Mucosa of descending colon (tissue), 3 donors: ENCODE results near the gene HMGCR. TPM values are rescaled to one million over a fixed set of nuclear protein-coding genes. Genes with fewer than 3 reads are reported as not detected.
A peak's percentile ranks its signal among the peaks of the same experiment; 100 is the strongest.

Experiments
- ATAC-seq: fragments of 200-7000 bp; cut with Tn5 transposase; one replicate; pipeline ENCODE4 v1.9.1; 2020; ENCODE audit warnings: mild to moderate bottlenecking, moderate library complexity
- DNase-seq, 3 donors: peaks; one replicate each; pipeline ENCODE4 v3.0.0-alpha.2; 2020
- H3K36me3 ChIP-seq: fragments of 200-600 bp; one replicate; pipeline ENCODE4 v1.8.0; 2021; ENCODE audit warnings: low read depth, mild to moderate bottlenecking
- H3K4me1 ChIP-seq: fragments of 200-600 bp; one replicate; pipeline ENCODE4 v1.8.0; 2021; ENCODE audit warnings: low read depth, mild to moderate bottlenecking
- H3K4me3 ChIP-seq: fragments of 200-600 bp; one replicate; pipeline ENCODE4 v1.8.0; 2021; ENCODE audit warnings: mild to moderate bottlenecking
- H3K9me3 ChIP-seq: fragments of 200-600 bp; one replicate; pipeline ENCODE4 v1.8.0; 2021; ENCODE audit warnings: mild to moderate bottlenecking
- intact Hi-C, 2 donors: fragments of 100-400 bp; cut with DNase I in 1 of 2; cut with micrococcal nuclease in 1 of 2; formaldehyde crosslinking; loops; one replicate each; pipeline versions ENCODE4 v1.11.0 to v1.11.1; 2022; cut with DNase I, micrococcal nuclease
- total RNA-seq, 3 donors: library from RNA; stranded (reverse); fragmentation: NEBNext Ultra II Directional in 2 of 3; extraction: Animal tissue kit (Norgen Biotek cat#: 25700) in 2 of 3; gene quantifications; one replicate each; pipeline versions ENCODE4 v1.2.1 to v1.2.4, GENCODE V29; 2021 to 2023
- TF ChIP-seq, protein P1 (sequence below): fragments of 200-600 bp; IDR thresholded peaks from one replicate; pipeline ENCODE4 v1.8.0; 2022; ENCODE audit warnings: antibody characterized with exemption, mild to moderate bottlenecking
- donor health status: DM: no; HTN: no; CAD: no; lungs with moderate emphysema.
- donor health status: DM: no; HTN: no; CAD: no.
- donor health status: DM: no; HTN: yes; CAD: no.

Gene HMGCR
- total RNA-seq, 3 donors from 2014 or later = 91.4 to 184 (median 149) TPM

DNA sequence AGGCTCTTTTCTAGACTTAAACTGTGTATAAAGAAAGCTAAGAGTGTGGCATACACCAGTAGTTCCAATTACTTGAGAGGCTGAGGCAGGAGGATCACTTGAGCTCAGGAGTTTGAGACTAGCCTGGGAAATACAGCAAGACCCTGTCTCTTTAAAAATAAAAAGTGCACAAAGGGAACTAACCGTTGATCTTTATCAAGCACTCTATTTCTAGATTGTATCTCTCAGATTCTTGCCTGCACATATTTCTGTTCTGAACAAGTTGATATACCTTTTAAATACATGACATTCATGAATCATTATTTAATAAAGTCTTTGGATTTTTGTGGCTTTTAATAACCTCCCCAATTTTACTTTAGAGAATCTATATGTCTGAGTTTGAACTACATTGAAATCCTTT, 47.2 kb downstream of the HMGCR start:
- ATAC-seq = no peak
- no peaks in the 10 kb centered on the region for H3K36me3 ChIP-seq

DNA sequence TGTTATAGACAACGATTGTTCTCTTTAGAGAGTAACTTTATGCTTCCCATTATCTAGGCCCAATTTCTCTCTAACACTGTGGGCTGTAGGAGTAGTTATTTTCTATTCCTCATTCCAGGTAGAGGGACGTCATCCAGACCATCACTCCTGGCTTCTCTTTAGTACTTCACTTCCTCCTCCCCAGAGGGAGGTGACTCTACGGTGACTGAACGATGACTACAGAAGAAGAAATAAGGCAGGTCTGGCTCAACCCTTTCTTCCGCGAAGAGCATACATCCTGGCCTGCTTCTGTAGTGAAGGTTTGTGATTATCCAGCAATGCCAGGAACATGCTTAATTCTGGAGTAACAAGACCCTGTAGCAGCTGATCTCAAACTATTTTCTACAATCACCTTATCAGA, 50.8 kb downstream of the HMGCR start:
- no peaks in the 10 kb centered on the region for H3K36me3 ChIP-seq
- TF ChIP-seq, protein P1, sequence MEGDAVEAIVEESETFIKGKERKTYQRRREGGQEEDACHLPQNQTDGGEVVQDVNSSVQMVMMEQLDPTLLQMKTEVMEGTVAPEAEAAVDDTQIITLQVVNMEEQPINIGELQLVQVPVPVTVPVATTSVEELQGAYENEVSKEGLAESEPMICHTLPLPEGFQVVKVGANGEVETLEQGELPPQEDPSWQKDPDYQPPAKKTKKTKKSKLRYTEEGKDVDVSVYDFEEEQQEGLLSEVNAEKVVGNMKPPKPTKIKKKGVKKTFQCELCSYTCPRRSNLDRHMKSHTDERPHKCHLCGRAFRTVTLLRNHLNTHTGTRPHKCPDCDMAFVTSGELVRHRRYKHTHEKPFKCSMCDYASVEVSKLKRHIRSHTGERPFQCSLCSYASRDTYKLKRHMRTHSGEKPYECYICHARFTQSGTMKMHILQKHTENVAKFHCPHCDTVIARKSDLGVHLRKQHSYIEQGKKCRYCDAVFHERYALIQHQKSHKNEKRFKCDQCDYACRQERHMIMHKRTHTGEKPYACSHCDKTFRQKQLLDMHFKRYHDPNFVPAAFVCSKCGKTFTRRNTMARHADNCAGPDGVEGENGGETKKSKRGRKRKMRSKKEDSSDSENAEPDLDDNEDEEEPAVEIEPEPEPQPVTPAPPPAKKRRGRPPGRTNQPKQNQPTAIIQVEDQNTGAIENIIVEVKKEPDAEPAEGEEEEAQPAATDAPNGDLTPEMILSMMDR = no peak
- H3K9me3 ChIP-seq = no peaks in the 10 kb centered on the region
- H3K4me3 ChIP-seq = no peak overlapping the region
- no peaks in the 10 kb centered on the region for H3K4me1 ChIP-seq
- intact Hi-C loops = no loop called here
- ATAC-seq (no peak), DNase-seq (no peak)

More for the DNA sequence above, 47.2 kb downstream of the HMGCR start:
- H3K4me3 ChIP-seq = no peak overlapping the region
- no peaks in the 10 kb centered on the region for H3K9me3 ChIP-seq
- TF ChIP-seq, protein P1 = no peak
- intact Hi-C loops = no loop called here
- no peaks in the 10 kb centered on the region for H3K4me1 ChIP-seq
- no peak for DNase-seq

DNA sequence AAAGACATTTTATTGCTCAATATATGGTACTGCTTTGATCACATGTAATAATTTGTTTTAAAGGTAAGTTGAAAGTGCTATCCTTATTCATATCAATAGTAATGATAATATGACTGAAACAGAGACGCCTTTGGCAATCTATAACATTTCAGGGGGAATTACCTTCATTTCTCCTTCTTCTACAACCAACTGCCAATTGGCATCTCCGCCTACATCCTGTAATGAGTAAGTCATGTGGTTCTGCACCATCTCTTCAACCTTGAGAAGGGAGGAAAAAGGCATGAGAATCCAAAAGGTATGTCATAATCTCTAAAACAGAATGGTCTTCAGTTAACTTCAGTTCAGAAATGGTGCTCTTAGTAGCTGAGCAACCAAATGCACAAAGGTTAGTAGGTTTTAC, 52.4 kb downstream of the HMGCR start:
- ATAC-seq (no peak), DNase-seq (no peak)
- TF ChIP-seq, protein P1 = no peak
- no peak overlapping the region for H3K4me3 ChIP-seq
- no peaks in the 10 kb centered on the region for H3K9me3 ChIP-seq
- no peaks in the 10 kb centered on the region for H3K36me3 ChIP-seq
- intact Hi-C loops = no loop called here
- no peaks in the 10 kb centered on the region for H3K4me1 ChIP-seq

DNA sequence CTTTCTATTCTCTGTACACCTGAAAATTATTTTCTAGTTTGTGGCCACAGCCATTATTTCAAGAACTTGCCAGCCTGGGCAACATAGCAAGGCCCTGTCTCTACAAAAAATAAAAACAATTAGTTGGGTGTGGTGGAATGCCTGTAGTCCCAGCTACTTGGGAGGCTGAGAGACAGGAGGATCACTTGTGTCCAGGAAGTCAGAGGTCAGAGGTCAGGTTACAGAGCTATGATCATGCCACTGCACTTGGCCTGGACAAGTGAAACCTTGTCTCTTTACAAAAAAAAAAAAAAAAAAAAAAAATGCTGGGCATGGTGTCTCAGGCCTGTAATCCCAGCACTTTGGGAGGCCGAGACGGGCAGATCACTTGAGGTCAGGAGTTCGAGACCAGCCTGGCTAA, 58.3 kb downstream of the HMGCR start:
- Histone ChIP-seq H3K9me3 (no peaks in the 10 kb centered on the region), H3K4me1 (no peaks in the 10 kb centered on the region), H3K4me3 (no peak overlapping the region), H3K36me3 (no peaks in the 10 kb centered on the region)
- TF ChIP-seq, protein P1 = no peak
- DNase-seq = no peak
- ATAC-seq = no peak
- intact Hi-C loops = no loop called here

DNA sequence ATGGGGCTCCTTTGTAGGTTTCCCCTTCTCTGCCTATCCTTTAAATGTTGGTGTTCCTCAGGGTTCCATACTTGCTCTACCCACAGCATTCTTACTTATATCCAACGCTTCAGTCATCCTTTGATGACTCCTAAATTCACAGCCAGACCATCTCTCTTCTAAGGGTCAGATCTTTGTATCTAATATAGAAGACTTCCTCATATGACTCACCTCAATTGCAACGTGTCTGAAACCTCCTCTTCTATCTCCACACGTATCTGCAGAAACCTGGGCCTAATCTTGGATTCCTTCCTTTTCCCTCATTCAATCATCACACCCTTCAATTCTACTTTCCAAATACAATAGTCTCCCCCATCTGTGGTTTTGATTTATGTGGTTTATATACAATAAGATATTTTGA, 68.3 kb downstream of the HMGCR start:
- Histone ChIP-seq H3K4me3 (no peak overlapping the region), H3K9me3 (no peaks in the 10 kb centered on the region), H3K36me3 (no peaks in the 10 kb centered on the region), H3K4me1 (no peaks in the 10 kb centered on the region)
- DNase-seq = no peak
- ATAC-seq = peak; percentile 58
- TF ChIP-seq, protein P1 = no peak
- intact Hi-C loops = no loop called here

Other genes starting within 250 kb of the HMGCR start
- gene ANKRD31, start 100.3 kb upstream of the HMGCR start, total RNA-seq = under 1 TPM; 0.14 to 0.17 (median 0.16) TPM
- 10 to 100 TPM; 41.4 to 63.4 (median 45.0) TPM for gene CERT1, start 174.4 kb downstream of the HMGCR start, total RNA-seq
- gene POLK, start 174.7 kb downstream of the HMGCR start, total RNA-seq = 10 to 100 TPM; 15.3 to 32.5 (median 17.6) TPM